ENCODE results near the gene ALG3. TPM values are rescaled to one million over a fixed set of nuclear protein-coding genes. Genes with fewer than 3 reads are reported as not detected.

Gene ALG3
- total RNA-seq, 1 experiment from 2014 or later, result 57.2 TPM

Other genes with a start within 250 kb of the ALG3 start
- 6.6 and 7.9 TPM in 2 replicates for gene ABCC5, start 231.1 kb downstream of the ALG3 start, total RNA-seq (2014; rRNA removed; shearing (Covaris generic); ENCODE audit: low replicate concordance)
- gene HTR3D, start 217.2 kb downstream of the ALG3 start, total RNA-seq (2014; rRNA removed; shearing (Covaris generic); ENCODE audit: low replicate concordance), result not detected in 2 replicates
- not detected in 2 replicates for gene HTR3C, start 195.9 kb downstream of the ALG3 start, total RNA-seq (2014; rRNA removed; shearing (Covaris generic); ENCODE audit: low replicate concordance)
- gene HTR3E, start 151.9 kb downstream of the ALG3 start, total RNA-seq (2014; rRNA removed; shearing (Covaris generic); ENCODE audit: low replicate concordance), result not detected in 2 replicates
- gene EIF2B5, start 113.6 kb downstream of the ALG3 start, total RNA-seq (2014; rRNA removed; shearing (Covaris generic); ENCODE audit: low replicate concordance), result 41.7 and 50.5 TPM in 2 replicates
- 20.8 and 42.6 TPM in 2 replicates for gene DVL3, start 93.6 kb downstream of the ALG3 start, total RNA-seq (2014; rRNA removed; shearing (Covaris generic); ENCODE audit: low replicate concordance)
- 688 and 946 TPM in 2 replicates for gene AP2M1, start 74.1 kb downstream of the ALG3 start, total RNA-seq (2014; rRNA removed; shearing (Covaris generic); ENCODE audit: low replicate concordance)
- gene ABCF3, start 62.8 kb downstream of the ALG3 start, total RNA-seq (2014; rRNA removed; shearing (Covaris generic); ENCODE audit: low replicate concordance), result 65.3 and 79.4 TPM in 2 replicates
- gene VWA5B2, start 19.4 kb downstream of the ALG3 start, total RNA-seq (2014; rRNA removed; shearing (Covaris generic); ENCODE audit: low replicate concordance), result not detected in 2 replicates
- gene EEF1AKMT4, start 710 bp upstream of the ALG3 start, total RNA-seq (2014; rRNA removed; shearing (Covaris generic); ENCODE audit: low replicate concordance), result 5.2 and 16.0 TPM in 2 replicates
- gene CAMK2N2, start 12.6 kb upstream of the ALG3 start, total RNA-seq (2014; rRNA removed; shearing (Covaris generic); ENCODE audit: low replicate concordance), result not detected in 2 replicates
- gene ECE2, start 27.1 kb upstream of the ALG3 start, total RNA-seq (2014; rRNA removed; shearing (Covaris generic); ENCODE audit: low replicate concordance), result not detected in 2 replicates
- 1,179 and 1,305 TPM in 2 replicates for gene PSMD2, start 50.3 kb upstream of the ALG3 start, total RNA-seq (2014; rRNA removed; shearing (Covaris generic); ENCODE audit: low replicate concordance)
- gene EIF4G1, start 65.6 kb upstream of the ALG3 start, total RNA-seq (2014; rRNA removed; shearing (Covaris generic); ENCODE audit: low replicate concordance), result 378 and 439 TPM in 2 replicates
- 4.8 and 8.8 TPM in 2 replicates for gene FAM131A, start 88.6 kb upstream of the ALG3 start, total RNA-seq (2014; rRNA removed; shearing (Covaris generic); ENCODE audit: low replicate concordance)
- 2.6 and 2.9 TPM in 2 replicates for gene CLCN2, start 112.6 kb upstream of the ALG3 start, total RNA-seq (2014; rRNA removed; shearing (Covaris generic); ENCODE audit: low replicate concordance)
- gene POLR2H, start 112.7 kb upstream of the ALG3 start, total RNA-seq (2014; rRNA removed; shearing (Covaris generic); ENCODE audit: low replicate concordance), result 138 and 139 TPM in 2 replicates
- not detected in 2 replicates for gene THPO, start 129.2 kb upstream of the ALG3 start, total RNA-seq (2014; rRNA removed; shearing (Covaris generic); ENCODE audit: low replicate concordance)
- gene CHRD, start 131.1 kb upstream of the ALG3 start, total RNA-seq (2014; rRNA removed; shearing (Covaris generic); ENCODE audit: low replicate concordance), result 0.03 TPM in 1 of 2 replicates, not detected in the other